Vagina (tissue), 2 donors: ENCODE data around the gene NUP42.

Experiments used
- CTCF ChIP-seq, 3 experiments: fragments of 450-650 bp in 2 of 3; fragments of 200-600 bp in 1 of 3; sonication (generic) in 1 of 3; IDR thresholded peaks; one replicate each; pipeline ENCODE4 v1.5.1; 2017 to 2019; ENCODE audit warnings: antibody characterized with exemption in 3 of 3, mild to moderate bottlenecking in 2 of 3, moderate library complexity in 2 of 3
- POLR2A ChIP-seq, 2 donors: fragments of 450-650 bp; IDR thresholded peaks; one replicate each; pipeline ENCODE4 v1.6.1; 2017; ENCODE audit warnings: antibody characterized with exemption in 2 of 2, mild to moderate bottlenecking in 2 of 2, moderate library complexity in 2 of 2

GRCh38 chr7:23208316-23208715 lies 26.5 kb downstream of the NUP42 start:
- TF ChIP-seq CTCF (IDR thresholded peaks at IDR 0.05) (no peak), POLR2A (IDR thresholded peaks at IDR 0.05) (no peak)
